GM18511 (cell line): ENCODE measurements around the gene DNTT.
A peak's percentile ranks its signal among the peaks of the same experiment; 100 is the strongest.

Source experiments
- ATAC-seq: cut with Tn5 transposase; IDR thresholded peaks from one replicate; pipeline ENCODE4 v1.9.1; 2021; ENCODE audit warnings: mild to moderate bottlenecking, moderate library complexity; ENCODE audit not compliant: unreplicated experiment

The DNTT gene

DNA sequence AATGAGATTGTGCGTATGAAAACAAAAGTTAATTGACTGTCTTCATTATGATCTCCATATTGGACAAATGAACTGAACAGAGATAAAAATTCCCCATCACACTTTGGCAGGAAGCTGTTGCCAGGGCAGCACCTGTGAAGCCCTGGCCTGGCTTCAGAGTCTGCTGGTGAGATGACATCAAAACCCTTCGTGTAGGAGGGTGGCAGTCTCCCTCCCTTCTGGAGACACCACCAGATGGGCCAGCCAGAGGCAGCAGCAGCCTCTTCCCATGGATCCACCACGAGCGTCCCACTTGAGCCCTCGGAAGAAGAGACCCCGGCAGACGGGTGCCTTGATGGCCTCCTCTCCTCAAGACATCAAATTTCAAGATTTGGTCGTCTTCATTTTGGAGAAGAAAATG lies at the start of gene DNTT:
Gene DNTT, plus strand, starts transcription at position 205 of the 400 bp plus-strand sequence. Its CDS starts 64 bp downstream, at position 269.
- ATAC-seq, result no peak

DNA sequence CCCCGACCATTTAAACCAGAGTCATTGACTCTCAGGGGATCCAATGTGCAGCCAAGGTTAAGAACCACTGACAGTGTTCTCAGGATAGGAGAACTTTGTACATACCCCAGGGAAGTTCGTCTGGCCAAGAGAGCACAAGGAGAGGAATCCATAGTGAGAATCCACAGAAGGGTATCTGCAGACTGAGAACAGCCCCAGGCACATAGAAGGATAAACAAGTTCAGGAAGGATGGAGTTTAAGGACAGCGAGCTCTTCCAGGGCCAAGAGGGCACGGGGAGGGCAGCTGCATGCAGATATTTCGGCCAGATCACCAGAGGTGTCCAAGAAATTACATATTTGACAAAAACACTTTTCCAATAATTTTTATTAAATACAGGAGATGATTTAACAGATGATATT lies 49.3 kb upstream of the DNTT start:
- ATAC-seq, result no peak

DNA sequence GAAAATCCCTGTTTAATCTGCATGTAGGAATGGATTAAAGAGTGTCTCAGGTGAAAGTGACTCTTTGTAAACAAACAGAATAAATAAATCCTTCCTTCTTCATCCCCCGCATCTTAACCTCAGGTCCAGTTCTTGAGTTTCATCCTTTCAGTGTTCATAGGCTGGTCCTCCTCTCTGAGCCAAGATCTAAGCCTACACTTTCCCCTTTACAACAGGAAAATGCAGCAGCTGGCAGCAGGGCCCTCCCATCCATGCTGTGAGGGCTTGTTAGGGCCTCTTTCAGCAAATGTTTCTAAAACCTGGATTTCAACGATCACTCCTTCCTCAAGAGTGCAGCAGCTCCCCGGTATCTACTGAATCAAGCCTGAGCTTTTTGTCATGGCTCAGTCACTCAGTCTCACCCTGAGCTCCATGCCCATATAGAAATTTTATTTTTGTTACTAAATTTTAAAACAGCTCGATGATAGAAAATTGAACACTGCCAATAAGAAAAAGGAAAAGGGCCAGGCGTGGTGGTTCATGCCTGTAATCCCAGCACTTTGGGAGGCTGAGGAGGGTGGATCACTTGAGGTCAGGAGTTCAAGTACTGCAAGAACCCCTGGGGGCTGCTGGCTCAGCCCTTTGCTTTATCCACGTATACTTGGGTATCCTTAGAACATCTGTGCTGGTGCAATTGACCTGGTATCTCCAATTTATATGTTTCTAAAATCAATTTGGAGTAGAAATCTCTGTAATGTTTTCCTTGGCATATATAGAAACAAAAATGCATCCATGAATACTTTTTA lies 48.5 kb upstream of the DNTT start:
- no peak for ATAC-seq

DNA sequence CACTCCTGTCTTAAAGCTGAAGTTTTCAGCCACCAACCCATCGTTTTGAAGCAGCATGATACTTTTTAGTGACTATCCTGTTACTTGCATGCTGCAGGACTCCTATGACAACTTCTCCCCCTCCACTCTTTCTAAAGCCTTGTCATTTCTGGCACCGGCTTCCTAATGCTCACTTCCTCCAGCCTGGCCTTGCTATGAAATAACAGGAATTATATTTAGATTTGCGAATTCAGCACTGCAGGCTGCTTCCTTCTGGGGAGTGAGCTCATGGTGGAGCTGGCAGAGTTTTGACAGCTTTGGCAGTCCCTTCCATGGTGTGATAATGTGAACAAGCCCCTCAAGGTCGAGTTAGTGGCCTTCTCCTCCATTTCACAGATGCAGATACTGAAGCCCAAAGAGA lies 46.3 kb upstream of the DNTT start:
- ATAC-seq, result no peak

DNA sequence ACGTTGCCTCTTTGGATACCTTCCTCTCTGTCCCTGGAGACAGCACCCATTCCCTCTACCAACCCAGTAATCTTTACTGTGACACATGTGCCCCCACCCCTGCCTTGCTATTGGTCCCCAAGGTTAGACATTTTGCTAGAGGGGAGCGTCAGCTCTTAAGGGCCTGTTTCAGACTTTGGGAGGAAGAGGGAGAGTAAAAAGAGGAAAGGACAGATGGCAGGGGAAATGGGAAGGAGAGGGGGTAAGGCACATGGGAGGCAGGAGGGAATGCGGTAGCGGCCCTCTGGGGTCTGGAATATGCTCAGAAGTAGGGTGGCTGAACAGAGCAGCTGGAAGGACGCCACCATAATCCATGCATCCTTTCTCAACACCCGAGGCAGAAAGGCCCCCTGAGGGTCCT lies 45.1 kb upstream of the DNTT start:
- no peak for ATAC-seq

DNA sequence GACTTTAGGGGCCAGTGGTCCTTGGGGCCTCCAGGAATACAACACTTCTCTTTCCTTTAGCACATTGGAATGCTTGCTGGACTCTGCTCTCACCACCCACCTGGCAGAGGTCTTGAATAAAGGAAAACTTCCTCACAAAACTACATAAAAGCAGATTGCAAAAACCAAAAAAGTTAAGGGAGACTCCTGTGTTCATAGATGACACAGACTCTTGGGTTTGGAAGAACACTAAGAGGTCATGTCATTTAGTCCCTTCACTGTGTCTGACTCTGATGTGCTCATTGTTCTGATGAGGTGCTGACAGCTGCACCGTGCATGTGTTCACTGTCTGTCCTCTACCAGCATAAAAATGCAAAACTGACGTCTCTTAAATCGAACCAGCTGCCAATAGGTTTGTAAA lies 44.2 kb upstream of the DNTT start:
- ATAC-seq, result no peak

DNA sequence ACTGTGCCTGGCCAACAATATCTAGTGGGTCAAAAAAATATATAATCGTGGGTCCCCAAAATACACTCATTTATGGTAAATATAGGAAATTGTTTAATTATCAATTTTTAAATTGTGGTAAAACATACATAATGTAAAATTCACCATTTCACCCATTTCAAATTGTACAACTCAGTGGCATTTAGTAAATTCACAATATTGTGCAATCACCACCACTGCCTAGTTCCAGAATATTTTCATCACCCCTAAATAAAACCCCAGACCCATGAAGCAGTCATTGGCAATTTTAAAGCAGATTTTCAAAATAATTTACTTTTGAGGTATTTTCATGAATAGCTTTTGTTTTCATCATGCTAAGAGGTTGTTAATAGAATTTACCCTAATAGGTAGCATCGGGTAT lies 43.1 kb upstream of the DNTT start:
- no peak for ATAC-seq

DNA sequence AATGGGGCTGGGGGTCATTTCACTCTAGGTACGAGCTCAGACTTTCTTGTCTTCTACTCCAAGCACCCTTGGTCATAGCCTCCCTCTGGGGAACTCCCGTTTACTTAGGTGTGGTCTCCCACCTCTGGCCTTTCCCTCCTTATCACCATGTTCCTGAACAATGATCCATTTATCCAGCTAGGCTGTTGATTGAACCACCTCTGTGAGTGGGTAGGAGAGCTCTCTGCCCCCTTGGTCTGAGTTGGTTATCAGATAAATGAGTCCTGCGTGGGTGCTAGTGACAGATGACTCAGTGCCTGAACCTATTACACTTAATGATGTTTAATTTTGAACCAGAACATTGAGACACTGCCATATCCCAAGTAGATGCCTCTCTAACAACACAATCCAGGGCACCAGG lies 42.3 kb upstream of the DNTT start:
- no peak for ATAC-seq

DNA sequence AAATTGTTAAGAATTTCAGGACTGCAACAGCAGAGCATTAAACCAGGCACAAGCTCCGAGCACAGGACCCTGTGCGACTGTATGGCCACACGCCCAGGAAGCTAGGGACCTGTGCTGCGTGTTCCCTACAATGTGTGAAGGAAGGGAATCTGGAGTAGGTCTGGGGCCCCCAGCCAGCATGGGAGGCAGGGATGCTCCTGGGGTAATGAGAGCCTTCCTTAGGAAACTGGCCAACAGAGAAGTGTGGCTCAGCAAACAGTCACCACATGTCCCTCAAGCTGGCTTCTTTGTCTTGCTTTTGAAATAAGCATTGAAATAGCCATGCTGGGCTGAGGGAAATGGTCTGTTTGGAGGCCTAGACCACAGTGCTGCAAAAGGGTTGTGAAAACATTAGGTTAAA lies 41.1 kb upstream of the DNTT start:
- ATAC-seq, result no peak

DNA sequence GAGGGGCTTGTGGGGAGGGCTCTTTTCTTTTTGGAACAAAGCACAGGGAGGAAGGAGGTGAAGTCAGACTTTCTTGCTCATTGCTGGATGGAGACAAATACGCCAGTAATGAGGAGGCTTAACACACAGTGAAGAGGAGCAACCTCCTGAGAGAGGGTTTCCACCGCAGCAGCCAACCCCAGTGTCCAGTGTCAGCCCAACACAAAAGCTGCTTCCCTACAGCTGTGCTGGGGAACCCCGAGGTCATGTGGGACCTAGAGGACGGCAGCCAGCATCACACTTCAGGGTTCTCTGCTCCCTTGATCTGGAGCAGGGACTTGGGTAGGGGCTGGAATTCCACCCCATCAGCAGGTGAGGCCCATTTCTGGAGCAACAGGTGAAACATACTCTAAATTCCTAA lies 40.6 kb upstream of the DNTT start:
- peak; percentile 38 for ATAC-seq

DNA sequence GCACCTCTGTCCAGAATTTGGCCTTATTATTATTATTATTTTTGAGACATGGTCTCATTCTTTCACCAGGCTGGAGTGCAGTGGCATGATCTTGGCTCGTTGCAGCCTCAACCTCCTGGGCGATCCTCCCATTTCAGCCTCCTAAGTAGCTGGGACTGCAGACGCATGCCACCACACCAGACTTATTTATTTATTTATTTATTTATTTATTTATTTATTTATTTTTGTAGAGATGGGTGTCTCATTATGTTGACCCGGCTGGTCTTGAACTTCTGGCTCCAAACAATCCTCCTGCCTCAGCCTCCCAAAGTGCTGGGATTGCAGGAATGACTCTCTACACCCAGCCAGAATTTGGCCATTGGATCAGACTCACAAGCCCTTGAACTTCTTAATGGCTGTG lies 39.3 kb upstream of the DNTT start:
- ATAC-seq, result no peak

DNA sequence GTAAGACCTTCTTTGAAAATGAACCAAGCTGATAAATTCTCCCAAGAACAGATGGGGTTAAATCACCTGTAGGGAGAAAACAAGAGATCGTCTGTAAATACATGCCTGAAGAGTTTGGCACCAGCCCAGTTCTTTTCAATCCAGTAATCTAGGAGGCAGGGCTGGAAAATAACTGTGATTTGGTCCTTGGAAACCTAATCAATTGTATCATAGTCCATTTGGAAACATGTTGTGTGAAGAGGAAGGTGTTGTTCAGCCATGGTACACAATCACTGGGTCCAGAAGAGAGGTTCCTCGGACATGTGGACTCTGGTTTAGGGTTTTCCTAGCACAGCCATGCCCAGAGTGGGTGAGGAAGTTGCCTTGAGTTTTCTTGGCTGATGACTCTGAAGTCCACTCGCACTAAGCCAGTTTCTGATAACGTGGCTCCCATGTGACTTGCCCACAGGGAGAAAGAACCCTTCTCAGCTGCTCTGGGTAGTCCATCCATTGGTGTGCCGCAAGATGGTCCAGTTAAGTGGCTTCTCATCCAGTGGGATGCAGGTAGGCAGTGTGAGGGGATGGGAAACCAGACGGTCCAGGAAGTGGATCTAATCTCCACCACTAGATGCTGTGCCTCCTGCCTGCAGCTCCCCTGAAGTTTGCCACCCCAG lies 38.0 kb upstream of the DNTT start:
- no peak for ATAC-seq

DNA sequence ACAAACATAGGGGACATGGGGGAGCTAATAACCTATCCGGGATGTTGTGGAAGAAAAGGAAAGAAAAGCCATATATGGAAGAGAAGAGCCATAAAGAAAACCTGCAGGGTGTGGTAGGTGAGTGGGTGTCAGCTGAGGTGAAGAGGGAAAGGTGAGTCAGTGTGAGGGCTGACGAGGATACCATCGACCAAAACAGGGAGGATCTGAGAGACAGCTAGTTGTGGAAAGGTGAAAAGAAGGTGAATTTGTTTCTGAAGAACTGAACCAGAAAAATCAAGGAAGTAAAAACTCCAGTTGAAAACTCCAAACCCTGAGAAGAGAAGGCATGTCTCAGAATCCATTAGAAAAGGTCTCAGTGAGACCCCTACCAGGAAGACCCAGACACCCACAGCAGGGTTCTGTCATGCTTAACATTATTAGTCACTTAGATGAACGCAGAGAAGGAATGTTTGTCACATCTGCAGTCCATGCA lies 37.0 kb upstream of the DNTT start:
- ATAC-seq, result no peak

DNA sequence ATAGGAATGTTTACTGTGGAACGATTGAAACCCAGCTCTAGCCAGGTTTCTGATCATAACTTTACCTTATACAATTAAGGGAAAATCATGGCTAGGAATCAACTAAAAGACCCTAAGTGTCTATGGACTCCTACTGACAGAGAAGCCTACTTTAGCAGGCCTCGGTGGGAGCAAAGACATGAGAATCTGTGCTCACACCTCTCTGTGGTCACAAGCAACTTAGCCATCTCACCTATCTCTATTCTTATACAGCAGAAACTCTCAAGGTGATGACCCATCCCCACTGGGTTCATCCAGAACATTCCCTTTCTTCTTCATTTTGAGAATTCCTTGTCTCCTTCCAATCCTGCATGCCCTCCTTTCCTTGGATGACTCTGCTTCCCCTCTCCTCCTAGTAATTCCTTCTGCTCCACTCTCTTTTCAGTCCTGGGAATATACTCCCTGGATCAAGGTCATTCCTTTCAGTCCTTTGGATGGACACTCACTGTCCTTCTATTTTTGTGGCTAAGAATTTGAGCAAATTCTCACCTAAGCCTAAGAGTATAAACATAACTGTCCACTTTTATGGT lies 35.8 kb upstream of the DNTT start:
- ATAC-seq, result no peak

DNA sequence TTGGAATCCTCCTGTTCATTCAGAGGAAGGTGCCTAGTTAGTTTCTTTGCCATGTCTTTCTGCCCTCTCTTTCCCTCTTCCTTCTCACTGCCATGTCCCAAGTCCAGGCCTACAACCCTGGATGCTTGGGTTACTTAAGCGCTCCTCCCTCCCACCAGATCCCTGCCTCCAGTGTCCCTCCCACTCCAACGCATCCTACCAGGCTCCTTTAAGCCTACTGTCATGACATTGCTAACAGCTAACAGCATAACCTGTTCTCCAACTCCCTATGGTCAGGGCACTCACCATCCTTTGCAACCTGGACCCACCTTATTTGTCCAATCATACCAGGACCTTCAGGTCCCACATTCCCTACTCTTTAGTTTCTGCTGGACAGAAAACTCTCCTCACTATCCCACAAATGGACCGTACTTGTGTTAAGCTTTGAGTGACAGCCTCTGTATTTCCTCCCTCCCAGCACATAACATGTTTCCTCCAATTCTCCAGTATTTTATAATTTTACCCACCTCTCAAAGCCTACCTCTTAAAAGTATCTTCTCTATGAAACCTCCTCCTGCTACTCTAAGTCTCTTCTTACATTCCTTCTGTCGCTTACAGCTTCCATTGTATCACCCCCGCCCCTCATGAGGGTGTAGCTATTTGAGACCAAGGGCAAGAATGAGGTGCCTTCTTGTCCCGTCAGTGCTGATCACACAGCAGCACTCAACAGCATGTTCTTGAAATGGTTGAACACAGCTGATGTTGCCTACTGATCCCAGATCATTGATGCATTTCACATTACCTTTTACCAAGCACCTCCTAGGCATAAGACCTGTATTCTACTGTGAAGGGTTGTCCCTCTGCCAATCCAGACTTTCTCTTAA lies 34.6 kb upstream of the DNTT start:
- no peak for ATAC-seq

DNA sequence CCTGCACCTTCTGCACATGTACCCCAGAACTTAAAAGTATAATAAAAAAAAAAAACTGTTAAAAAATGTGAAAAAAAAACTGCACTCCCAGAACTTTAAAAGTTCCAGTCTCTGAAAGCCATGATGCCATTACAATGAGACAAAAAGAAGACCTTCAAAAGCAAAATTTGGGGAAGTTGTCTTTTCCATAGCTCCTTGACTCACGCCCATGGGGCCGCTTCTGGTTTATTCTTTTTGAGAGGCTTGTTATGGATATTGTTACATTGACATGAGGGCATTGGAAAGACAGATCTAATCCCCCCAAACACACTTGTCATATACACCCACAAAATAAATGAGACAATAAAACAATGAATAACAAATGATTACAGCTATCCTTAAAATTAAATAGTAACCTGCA lies 33.7 kb upstream of the DNTT start:
- no peak for ATAC-seq

DNA sequence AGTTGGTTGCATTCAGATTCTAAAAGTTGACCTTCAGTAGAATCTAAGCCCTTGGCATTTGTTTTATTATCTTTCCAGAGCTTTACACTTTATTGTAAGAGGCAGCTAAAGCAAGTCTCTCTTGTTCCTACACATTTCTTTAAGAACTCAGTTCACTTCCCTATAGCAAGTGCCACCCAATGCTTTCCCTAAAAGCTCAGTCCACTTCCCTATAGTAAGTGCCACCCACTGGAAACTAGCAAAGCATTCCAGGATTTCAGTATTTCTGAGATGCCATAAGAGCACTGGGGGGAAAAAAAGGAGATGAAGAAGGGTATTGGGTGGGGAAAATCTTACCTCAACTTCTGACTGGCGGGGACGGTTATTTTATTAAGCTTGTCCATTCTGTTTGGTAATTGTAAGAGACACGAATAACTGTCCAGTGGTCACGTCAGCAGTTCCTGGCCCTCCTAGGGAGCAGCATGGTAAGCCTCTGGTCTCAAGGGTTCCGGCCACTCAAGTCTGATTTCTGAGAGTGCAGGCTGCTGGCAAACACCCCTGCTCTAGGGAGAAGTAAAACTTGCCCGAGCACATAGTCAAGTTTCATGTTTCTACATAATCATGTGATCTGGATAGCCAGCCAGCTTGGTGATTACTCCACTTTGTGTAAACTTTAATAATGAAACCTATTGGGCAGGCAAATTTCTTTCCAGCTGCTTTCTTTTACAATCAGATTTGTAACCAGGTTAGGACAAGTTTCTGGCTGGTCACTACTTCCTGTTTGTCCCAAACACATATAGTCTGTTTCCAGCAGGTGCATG lies 33.0 kb upstream of the DNTT start, which contains the start of gene BLNK:
Gene BLNK, minus strand, starts transcription at position 554 of the 800 bp plus-strand sequence. Its CDS starts 171 bp downstream, at position 383.
- peak; percentile 72 for ATAC-seq

DNA sequence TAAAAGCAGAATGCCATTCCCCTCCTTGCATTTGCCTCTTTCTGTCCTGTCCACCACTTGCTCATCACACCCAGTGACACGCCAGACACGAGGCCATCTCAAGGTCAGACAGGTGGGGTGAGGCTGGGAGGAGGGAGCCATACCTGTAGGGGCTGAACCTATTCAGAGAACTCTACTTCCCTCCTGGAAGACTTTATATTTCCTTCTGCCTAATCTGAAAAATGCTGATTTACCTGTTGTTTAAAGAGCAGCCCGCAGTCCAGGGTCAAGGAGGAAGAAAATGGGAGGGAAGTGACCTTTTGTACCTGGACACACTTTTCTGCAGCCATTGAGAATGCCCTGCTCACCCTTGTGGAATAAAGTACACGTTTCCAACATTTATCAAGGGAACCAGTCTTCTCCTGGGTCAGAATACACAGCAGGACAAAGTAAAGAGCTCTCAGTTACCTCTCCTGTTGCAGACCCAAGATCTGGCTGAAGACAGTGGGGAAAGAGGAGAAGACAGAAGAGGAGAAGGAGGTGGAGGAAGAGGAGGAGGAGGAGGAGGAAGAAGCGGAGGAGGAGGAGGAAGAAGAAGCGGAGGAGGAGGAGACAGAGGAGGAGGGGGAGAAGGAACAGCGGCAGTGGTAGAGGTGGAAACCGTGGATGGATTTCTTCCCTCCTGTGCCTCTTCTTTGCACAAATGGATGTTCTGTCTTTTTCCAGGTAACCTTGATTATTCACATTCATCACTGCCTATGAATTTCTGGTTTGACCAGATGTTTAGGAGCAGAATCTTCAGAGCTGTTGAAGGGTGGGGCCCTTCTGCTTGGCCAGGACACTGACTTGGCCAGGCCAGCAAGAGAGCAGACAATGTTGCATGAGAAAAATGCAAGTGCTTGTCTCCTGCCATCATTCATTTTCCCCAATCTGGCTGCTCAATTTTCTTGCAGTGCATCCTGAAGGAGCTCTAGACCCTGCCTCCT lies 31.6 kb upstream of the DNTT start:
- ATAC-seq, result no peak
